HUES6 (cell line): Measurements from ENCODE around the gene DSTN.

Experiments
- H3K27ac ChIP-seq: 2 replicates; pipeline ENCODE4 v1.7.0; 2013; ENCODE audit warnings: low read depth, mild to moderate bottlenecking, low read length, inconsistent platforms
- H3K27me3 ChIP-seq: 2 replicates; pipeline ENCODE4 v1.6.1; 2013; ENCODE audit warnings: low read length; ENCODE audit not compliant: control insufficient read depth, insufficient read depth
- H3K36me3 ChIP-seq: 2 replicates; pipeline ENCODE4 v1.6.1; 2013; ENCODE audit warnings: low read length; ENCODE audit not compliant: control insufficient read depth, insufficient read depth
- H3K4me1 ChIP-seq: 2 replicates; pipeline ENCODE4 v1.6.1; 2013; ENCODE audit warnings: low read length; ENCODE audit not compliant: control insufficient read depth, insufficient read depth
- H3K4me3 ChIP-seq: 2 replicates; pipeline ENCODE4 v1.5.1; 2013; ENCODE audit warnings: low read depth, low read length
- H3K9ac ChIP-seq: one replicate; pipeline ENCODE4 v1.6.1; 2013; ENCODE audit warnings: mild to moderate bottlenecking, low read length
- H3K9me3 ChIP-seq: 2 replicates; pipeline ENCODE4 v1.6.1; 2013; ENCODE audit warnings: low read depth, low read length; ENCODE audit not compliant: control insufficient read depth, insufficient read depth

Gene DSTN

GRCh38 chr20:17633221-17633849 is 63.5 kb downstream of the DSTN start:
- Histone ChIP-seq H3K27me3 (no peaks in the 10 kb centered on the region), H3K9ac (no peak overlapping the region), H3K4me1 (peaks cover 14% of the 10 kb centered on the region; the same call in 1 of the 2 replicates), H3K27ac (no peak overlapping the region), H3K9me3 (no peaks in the 10 kb centered on the region), H3K36me3 (peaks cover 99% of the 10 kb centered on the region), H3K4me3 (no peak overlapping the region)

GRCh38 chr20:17633850-17634500 is 64.1 kb downstream of the DSTN start:
- no peak overlapping the region for H3K27ac ChIP-seq
- no peak overlapping the region for H3K4me3 ChIP-seq
- H3K27me3 ChIP-seq, result no peaks in the 10 kb centered on the region
- no peak overlapping the region for H3K9ac ChIP-seq
- H3K4me1 ChIP-seq, result peaks cover 14% of the 10 kb centered on the region; the same call in 1 of the 2 replicates
- no peaks in the 10 kb centered on the region for H3K9me3 ChIP-seq
- peaks cover 99% of the 10 kb centered on the region for H3K36me3 ChIP-seq

- Histone ChIP-seq H3K9ac (no peak overlapping the region), H3K27ac (no peak overlapping the region), H3K27me3 (no peaks in the 10 kb centered on the region), H3K9me3 (no peaks in the 10 kb centered on the region), H3K36me3 (peaks cover 92% of the 10 kb centered on the region), H3K4me3 (no peak overlapping the region), H3K4me1 (peaks cover 14% of the 10 kb centered on the region; the same call in 1 of the 2 replicates)
These were observed 64.9 kb downstream of the DSTN start for GRCh38 chr20:17634661-17635331.

GRCh38 chr20:17635332-17636244 is 65.7 kb downstream of the DSTN start:
- Histone ChIP-seq H3K9ac (peak overlapping the region; percentile 3), H3K9me3 (no peaks in the 10 kb centered on the region), H3K4me1 (peaks cover 14% of the 10 kb centered on the region; the same call in 1 of the 2 replicates), H3K4me3 (no peak overlapping the region), H3K27me3 (no peaks in the 10 kb centered on the region), H3K27ac (no peak overlapping the region), H3K36me3 (peaks cover 92% of the 10 kb centered on the region)

- Histone ChIP-seq H3K4me1 (peaks cover 14% of the 10 kb centered on the region; the same call in 1 of the 2 replicates), H3K9ac (no peak overlapping the region), H3K27ac (no peak overlapping the region), H3K27me3 (no peaks in the 10 kb centered on the region), H3K36me3 (peaks cover 92% of the 10 kb centered on the region), H3K4me3 (no peak overlapping the region), H3K9me3 (no peaks in the 10 kb centered on the region)
These were observed 66.9 kb downstream of the DSTN start for GRCh38 chr20:17636523-17637412.

GRCh38 chr20:17637413-17637780 is 67.5 kb downstream of the DSTN start:
- Histone ChIP-seq H3K4me3 (no peak overlapping the region), H3K27me3 (no peaks in the 10 kb centered on the region), H3K4me1 (peaks cover 14% of the 10 kb centered on the region; the same call in 1 of the 2 replicates), H3K9me3 (no peaks in the 10 kb centered on the region), H3K36me3 (peaks cover 92% of the 10 kb centered on the region), H3K9ac (no peak overlapping the region), H3K27ac (no peak overlapping the region)

GRCh38 chr20:17637985-17638640 is 68.2 kb downstream of the DSTN start:
- Histone ChIP-seq H3K4me3 (no peak overlapping the region), H3K27ac (no peak overlapping the region), H3K36me3 (peaks cover 92% of the 10 kb centered on the region), H3K9ac (no peak overlapping the region), H3K4me1 (peaks cover 14% of the 10 kb centered on the region; the same call in 1 of the 2 replicates), H3K27me3 (no peaks in the 10 kb centered on the region), H3K9me3 (no peaks in the 10 kb centered on the region)

- no peak overlapping the region for H3K4me3 ChIP-seq
- peaks cover 14% of the 10 kb centered on the region; the same call in 1 of the 2 replicates for H3K4me1 ChIP-seq
- H3K9me3 ChIP-seq, result no peaks in the 10 kb centered on the region
- no peak overlapping the region for H3K9ac ChIP-seq
- no peak overlapping the region for H3K27ac ChIP-seq
- H3K36me3 ChIP-seq, result peaks cover 84% of the 10 kb centered on the region
- no peaks in the 10 kb centered on the region for H3K27me3 ChIP-seq
These were observed 69.0 kb downstream of the DSTN start for GRCh38 chr20:17638835-17639407.

GRCh38 chr20:17640146-17640874 is 70.4 kb downstream of the DSTN start:
- Histone ChIP-seq H3K36me3 (peaks cover 70% of the 10 kb centered on the region), H3K9ac (no peak overlapping the region), H3K4me3 (no peak overlapping the region), H3K27ac (no peak overlapping the region), H3K27me3 (no peaks in the 10 kb centered on the region), H3K4me1 (peaks cover 14% of the 10 kb centered on the region; the same call in 1 of the 2 replicates), H3K9me3 (no peaks in the 10 kb centered on the region)
